ENCODE results near the gene BANF1. TPM values are rescaled to one million over a fixed set of nuclear protein-coding genes. Genes with fewer than 3 reads are reported as not detected.

The BANF1 gene
- total RNA-seq, 2 donors from 2014 or later: 166 to 174 TPM

DNA sequence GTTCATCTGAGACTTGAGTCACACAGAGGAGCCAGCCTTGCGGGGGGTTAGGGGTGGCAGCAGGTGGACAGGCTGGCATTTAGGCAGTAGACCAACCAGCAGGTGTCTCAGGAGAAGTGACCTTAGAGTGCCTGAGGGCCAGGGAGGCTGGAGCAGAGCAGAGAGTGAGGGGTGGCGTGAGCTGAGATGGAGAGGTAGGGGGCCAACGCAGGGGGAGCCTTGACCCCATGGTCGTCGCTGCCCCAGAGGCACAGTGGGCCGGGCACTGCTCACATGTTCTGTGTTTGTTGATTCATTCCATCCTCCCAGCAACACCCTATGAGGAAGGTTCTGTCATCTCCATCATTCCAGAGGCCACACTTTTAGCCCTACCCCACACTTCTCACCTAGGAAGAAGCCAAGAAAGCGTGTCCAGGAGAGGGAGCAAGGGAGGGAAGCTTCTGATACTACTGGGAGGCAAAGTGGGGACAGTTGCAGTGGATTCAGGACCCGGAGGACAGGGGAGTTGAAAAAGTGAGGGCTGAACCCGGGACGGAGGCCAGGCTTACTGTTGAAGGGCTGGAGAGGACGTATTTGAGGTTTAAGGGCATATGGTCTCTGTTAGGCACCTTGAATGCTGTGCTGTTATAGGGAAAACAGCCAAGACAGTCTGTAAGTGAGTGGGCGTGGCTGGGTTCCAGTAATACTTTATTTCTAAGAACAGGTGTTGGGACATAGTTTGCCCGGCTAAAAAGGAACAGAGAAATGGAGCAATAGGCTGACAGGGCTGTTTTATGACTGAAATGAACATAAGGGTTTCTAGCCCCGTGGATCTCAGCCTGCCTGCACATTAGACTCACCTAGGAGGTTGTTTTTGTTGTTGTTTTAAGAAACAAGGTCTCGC lies 33.5 kb upstream of the BANF1 start:
- Mint-ChIP-seq H3K36me3 (ENCODE audit: insufficient read depth in 2 of 2) (peaks cover 15 to 33% of the 10 kb centered on the region in 2 donors), H3K27me3 (ENCODE audit: low read depth) (no peaks in the 10 kb centered on the region), H3K27ac (peak overlapping the region; percentile 13), H3K4me3 (no peak overlapping the region), H3K9me3 (no peaks in the 10 kb centered on the region), H3K4me1 (ENCODE audit: low read depth) (peaks cover 9% of the 10 kb centered on the region)
- DNase-seq (no peak), ATAC-seq (replicated peaks in 1 of 2) (no peak)

- Mint-ChIP-seq H3K36me3 (ENCODE audit: insufficient read depth in 2 of 2) (peaks cover 11 to 33% of the 10 kb centered on the region in 2 donors), H3K4me1 (ENCODE audit: low read depth) (peaks cover 10% of the 10 kb centered on the region), H3K4me3 (no peak overlapping the region), H3K27ac (no peak overlapping the region), H3K9me3 (no peaks in the 10 kb centered on the region), H3K27me3 (ENCODE audit: low read depth) (no peaks in the 10 kb centered on the region)
- DNase-seq (no peak), ATAC-seq (replicated peaks in 1 of 2) (no peak)
These were observed 30.2 kb upstream of the BANF1 start for GRCh38 chr11:65972116-65972515.

DNA sequence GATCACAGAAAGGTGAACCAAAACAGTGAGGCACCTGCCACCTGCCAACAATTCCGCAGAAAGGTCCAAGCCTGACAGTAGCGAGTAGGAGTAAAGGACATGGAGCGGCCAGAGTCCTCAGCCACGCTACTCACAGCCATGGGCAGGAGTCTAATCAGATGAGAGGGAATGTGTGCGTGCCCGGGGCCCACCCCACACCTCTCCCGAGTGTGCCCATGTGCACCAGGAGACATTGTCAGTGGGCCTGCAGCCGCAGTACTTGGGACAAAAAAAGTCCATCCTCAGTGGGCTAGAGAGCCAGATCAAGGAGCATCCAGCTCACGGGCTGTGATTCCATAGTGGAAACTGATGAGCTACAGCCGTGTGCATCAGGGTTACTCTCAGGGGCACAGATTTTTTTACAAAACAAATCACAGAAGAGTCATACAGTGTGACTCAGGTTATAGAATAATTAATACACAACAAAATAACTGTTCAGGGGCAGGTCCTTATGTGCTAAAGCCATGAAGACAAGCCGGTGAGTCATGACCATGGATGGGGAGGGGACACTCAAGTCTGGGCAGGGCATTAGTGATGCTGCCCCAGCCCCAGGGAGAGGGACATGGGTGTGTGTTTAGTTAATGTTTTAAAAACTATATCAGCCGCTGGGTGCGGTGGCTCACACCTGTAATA lies 28.7 kb upstream of the BANF1 start:
- Mint-ChIP-seq H3K4me3 (no peak overlapping the region), H3K4me1 (ENCODE audit: low read depth) (peaks cover 10% of the 10 kb centered on the region), H3K27me3 (ENCODE audit: low read depth) (no peaks in the 10 kb centered on the region), H3K27ac (no peak overlapping the region), H3K36me3 (ENCODE audit: insufficient read depth in 2 of 2) (peaks cover 10 to 32% of the 10 kb centered on the region in 2 donors), H3K9me3 (no peaks in the 10 kb centered on the region)
- DNase-seq (no peak), ATAC-seq (replicated peaks in 1 of 2) (no peak)

GRCh38 chr11:65975771-65976170 lies 26.5 kb upstream of the BANF1 start:
- peaks cover 5% of the 10 kb centered on the region for H3K4me1 Mint-ChIP-seq (ENCODE audit: low read depth)
- DNase-seq: no peak
- no peak overlapping the region for H3K4me3 Mint-ChIP-seq
- no peak for ATAC-seq (replicated peaks in 1 of 2)
- H3K27me3 Mint-ChIP-seq (ENCODE audit: low read depth): no peaks in the 10 kb centered on the region
- H3K27ac Mint-ChIP-seq: no peak overlapping the region
- H3K36me3 Mint-ChIP-seq (ENCODE audit: insufficient read depth in 2 of 2): peaks cover 6 to 29% of the 10 kb centered on the region in 2 donors
- H3K9me3 Mint-ChIP-seq: no peaks in the 10 kb centered on the region

GRCh38 chr11:65976216-65977176 lies 25.8 kb upstream of the BANF1 start:
- Mint-ChIP-seq H3K36me3 (ENCODE audit: insufficient read depth in 2 of 2) (peaks cover 6 to 29% of the 10 kb centered on the region in 2 donors), H3K27me3 (ENCODE audit: low read depth) (no peaks in the 10 kb centered on the region), H3K4me3 (no peak overlapping the region), H3K4me1 (ENCODE audit: low read depth) (peaks cover 5% of the 10 kb centered on the region), H3K27ac (no peak overlapping the region), H3K9me3 (no peaks in the 10 kb centered on the region)
- no peak for DNase-seq
- no peak for ATAC-seq (replicated peaks in 1 of 2)

GRCh38 chr11:65977621-65978390 lies 24.5 kb upstream of the BANF1 start:
- H3K4me3 Mint-ChIP-seq: no peak overlapping the region
- H3K27me3 Mint-ChIP-seq (ENCODE audit: low read depth): no peaks in the 10 kb centered on the region
- no peak overlapping the region for H3K27ac Mint-ChIP-seq
- H3K9me3 Mint-ChIP-seq: no peaks in the 10 kb centered on the region
- DNase-seq: no peak
- H3K36me3 Mint-ChIP-seq (ENCODE audit: insufficient read depth in 2 of 2): peaks cover 4 to 19% of the 10 kb centered on the region in 2 donors
- ATAC-seq (replicated peaks in 1 of 2): no peak
- peaks cover 5% of the 10 kb centered on the region for H3K4me1 Mint-ChIP-seq (ENCODE audit: low read depth)

GRCh38 chr11:65978391-65979238 lies 23.7 kb upstream of the BANF1 start:
- peaks cover 1 to 12% of the 10 kb centered on the region in 2 donors for H3K36me3 Mint-ChIP-seq (ENCODE audit: insufficient read depth in 2 of 2)
- peak overlapping the region; percentile 33 for H3K27ac Mint-ChIP-seq
- no peaks in the 10 kb centered on the region for H3K27me3 Mint-ChIP-seq (ENCODE audit: low read depth)
- H3K9me3 Mint-ChIP-seq: no peaks in the 10 kb centered on the region
- ATAC-seq (replicated peaks in 1 of 2) (no peak), DNase-seq (no peak)
- no peak overlapping the region for H3K4me3 Mint-ChIP-seq
- peaks cover 5% of the 10 kb centered on the region for H3K4me1 Mint-ChIP-seq (ENCODE audit: low read depth)

- H3K27ac Mint-ChIP-seq: peak overlapping the region; percentile 33
- DNase-seq (no peak), ATAC-seq (replicated peaks in 1 of 2) (no peak)
These were observed 23.0 kb upstream of the BANF1 start for GRCh38 chr11:65979261-65979759.

DNA sequence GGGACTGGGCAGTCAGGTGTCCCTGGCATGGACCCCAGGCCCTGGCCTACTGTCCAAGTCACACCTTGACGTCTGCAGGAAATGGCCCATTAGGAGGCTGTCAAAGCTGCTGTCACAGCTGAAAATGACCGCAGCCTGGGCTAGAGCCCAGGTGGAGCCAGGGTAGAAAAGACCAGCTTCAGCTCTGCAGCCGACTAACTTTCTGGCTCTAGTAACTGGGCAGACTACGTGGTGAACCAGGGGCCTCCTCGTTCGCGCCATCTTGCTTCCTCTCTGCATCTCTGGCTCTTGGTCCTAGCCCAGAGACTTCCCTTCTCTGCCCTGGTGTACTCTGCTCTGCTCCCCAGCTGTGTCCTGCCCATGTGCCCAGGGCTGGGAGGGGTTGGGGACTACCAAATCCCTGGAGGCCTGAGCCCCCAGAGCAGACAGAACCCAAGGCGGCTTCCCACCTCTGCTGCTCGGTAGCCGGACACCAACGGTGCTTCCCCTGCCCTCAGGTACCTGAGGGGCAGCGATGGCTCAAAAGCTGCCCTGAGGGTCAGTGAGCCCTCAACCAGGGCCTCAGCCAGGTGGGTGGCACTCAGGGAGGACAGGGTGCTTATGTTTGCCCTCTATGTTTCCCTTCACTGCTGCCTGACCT lies 21.1 kb upstream of the BANF1 start:
- Mint-ChIP-seq H3K9me3 (no peaks in the 10 kb centered on the region), H3K27me3 (ENCODE audit: low read depth) (no peaks in the 10 kb centered on the region), H3K4me1 (ENCODE audit: low read depth) (no peaks in the 10 kb centered on the region), H3K4me3 (no peak overlapping the region), H3K36me3 (ENCODE audit: insufficient read depth in 2 of 2) (peaks cover 1 to 5% of the 10 kb centered on the region in 2 donors), H3K27ac (no peak overlapping the region)
- ATAC-seq (replicated peaks in 1 of 2): no peak
- DNase-seq: no peak

More at GRCh38 chr11:65979261-65979759, 23.0 kb upstream of the BANF1 start:
- Mint-ChIP-seq H3K36me3 (ENCODE audit: insufficient read depth in 2 of 2) (peaks cover 1 to 11% of the 10 kb centered on the region in 2 donors), H3K4me3 (no peak overlapping the region), H3K4me1 (ENCODE audit: low read depth) (peaks cover 5% of the 10 kb centered on the region), H3K9me3 (no peaks in the 10 kb centered on the region), H3K27me3 (ENCODE audit: low read depth) (no peaks in the 10 kb centered on the region)

DNA sequence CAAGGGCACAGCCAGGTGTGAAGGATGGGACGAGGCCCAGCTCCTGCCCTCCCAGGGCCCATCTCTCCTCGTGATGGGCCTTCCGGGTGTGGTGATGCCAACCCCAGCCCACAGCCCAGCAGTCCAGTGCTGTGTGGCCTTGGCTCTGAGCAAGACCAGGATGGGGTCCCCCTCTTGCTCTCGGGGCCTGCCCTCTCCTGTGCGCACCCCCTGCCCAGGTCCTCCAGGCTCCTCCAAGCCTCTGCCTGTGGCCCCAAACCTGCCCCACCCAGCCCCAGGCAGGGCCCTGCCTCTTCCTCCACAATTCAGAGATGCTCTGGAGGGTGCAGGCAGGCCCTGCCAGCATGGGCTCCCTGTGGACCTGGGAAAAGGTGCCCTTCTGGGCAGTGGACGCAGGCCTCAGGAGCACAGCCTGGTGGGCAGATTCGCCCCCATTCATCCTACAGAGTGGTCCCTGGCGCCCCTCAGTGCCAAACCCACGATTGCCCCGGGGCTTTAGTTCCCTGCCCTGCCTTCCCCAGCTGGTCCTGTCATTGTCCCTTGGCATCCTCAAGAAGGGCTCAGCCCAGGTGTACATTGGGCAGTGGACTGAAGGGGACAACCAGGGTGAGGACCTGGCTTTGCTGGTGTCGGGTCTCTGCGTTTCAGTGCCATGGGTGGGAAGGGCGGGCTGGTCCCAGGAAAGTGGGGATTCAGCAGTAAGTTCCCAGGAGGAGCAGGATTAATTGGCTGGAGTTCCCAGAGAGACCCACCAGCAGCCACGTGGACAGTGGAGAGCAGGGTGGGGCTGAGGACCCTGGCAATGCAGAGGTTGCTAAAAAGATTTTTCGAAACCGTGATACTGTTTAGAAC lies 20.1 kb upstream of the BANF1 start:
- Mint-ChIP-seq H3K9me3 (no peaks in the 10 kb centered on the region), H3K4me3 (no peak overlapping the region), H3K27me3 (ENCODE audit: low read depth) (no peaks in the 10 kb centered on the region), H3K36me3 (ENCODE audit: insufficient read depth in 2 of 2) (peaks cover 1 to 4% of the 10 kb centered on the region in 2 donors), H3K27ac (no peak overlapping the region), H3K4me1 (ENCODE audit: low read depth) (no peaks in the 10 kb centered on the region)
- DNase-seq (no peak), ATAC-seq (replicated peaks in 1 of 2) (peak in 1 of 2 donors; percentile 9)
